Measurements from ENCODE around the gene DHX30.

DHX30 gene

GRCh38 chr3:47766186-47766585 is 36.8 kb upstream of the DHX30 start:
- Mint-ChIP-seq H3K27me3 (ENCODE audit: low read depth) (no peaks in the 10 kb centered on the region), H3K36me3 (ENCODE audit: low read depth) (peaks cover 58% of the 10 kb centered on the region), H3K9me3 (no peaks in the 10 kb centered on the region), H3K4me3 (no peak overlapping the region), H3K4me1 (peaks cover 5% of the 10 kb centered on the region), H3K27ac (peak overlapping the region in 1 of 3 experiments; percentile 23)
- TF ChIP-seq, protein P1, sequence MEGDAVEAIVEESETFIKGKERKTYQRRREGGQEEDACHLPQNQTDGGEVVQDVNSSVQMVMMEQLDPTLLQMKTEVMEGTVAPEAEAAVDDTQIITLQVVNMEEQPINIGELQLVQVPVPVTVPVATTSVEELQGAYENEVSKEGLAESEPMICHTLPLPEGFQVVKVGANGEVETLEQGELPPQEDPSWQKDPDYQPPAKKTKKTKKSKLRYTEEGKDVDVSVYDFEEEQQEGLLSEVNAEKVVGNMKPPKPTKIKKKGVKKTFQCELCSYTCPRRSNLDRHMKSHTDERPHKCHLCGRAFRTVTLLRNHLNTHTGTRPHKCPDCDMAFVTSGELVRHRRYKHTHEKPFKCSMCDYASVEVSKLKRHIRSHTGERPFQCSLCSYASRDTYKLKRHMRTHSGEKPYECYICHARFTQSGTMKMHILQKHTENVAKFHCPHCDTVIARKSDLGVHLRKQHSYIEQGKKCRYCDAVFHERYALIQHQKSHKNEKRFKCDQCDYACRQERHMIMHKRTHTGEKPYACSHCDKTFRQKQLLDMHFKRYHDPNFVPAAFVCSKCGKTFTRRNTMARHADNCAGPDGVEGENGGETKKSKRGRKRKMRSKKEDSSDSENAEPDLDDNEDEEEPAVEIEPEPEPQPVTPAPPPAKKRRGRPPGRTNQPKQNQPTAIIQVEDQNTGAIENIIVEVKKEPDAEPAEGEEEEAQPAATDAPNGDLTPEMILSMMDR (IDR thresholded peaks at IDR 0.05; ENCODE audit: unreplicated experiment in 3 of 3) = no peak

DNA sequence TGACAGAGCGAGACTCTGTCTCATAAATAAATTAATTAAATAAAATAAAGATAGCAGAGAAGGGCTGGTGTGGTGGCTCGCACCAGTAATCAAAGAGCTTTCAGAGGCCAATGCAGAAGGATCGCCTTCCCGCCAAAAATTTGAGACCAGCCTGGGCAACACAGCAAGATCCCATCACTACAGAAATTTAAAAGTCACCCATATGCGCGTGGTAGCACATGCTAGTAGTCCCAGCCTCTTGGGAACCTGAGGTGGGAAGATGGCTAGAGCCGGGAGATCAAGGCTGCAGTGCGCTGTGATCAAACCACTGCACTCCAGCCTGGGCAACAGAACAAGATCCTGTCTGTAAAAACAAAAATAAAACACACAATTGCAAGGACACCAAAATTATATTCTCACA is 30.9 kb upstream of the DHX30 start:
- TF ChIP-seq, protein P1 (IDR thresholded peaks at IDR 0.05; ENCODE audit: unreplicated experiment in 3 of 3) = no peak
- no peak overlapping the region for H3K4me3 Mint-ChIP-seq
- no peaks in the 10 kb centered on the region for H3K9me3 Mint-ChIP-seq

DNA sequence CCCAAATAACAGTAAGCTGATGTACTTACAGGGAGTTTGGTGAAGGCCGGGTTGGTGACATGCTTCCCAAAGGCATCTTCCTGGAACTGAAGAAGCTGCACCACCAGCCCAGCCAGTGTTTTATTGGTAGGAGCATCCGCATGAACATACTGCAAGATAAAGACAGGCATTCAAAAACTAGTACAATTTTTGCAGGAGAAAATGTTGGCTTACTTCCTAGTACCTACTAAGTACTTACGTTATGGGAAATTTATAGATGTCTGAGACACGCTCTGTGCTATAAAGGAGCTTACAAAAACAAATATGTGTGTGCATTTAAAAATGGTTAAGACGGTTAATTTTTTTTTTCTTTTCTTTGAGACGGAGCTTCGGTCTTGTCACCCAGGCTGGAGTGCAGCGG is 30.1 kb upstream of the DHX30 start:
- Mint-ChIP-seq H3K27ac (peak overlapping the region in 1 of 3 experiments; percentile 72), H3K36me3 (ENCODE audit: low read depth) (peaks cover 57% of the 10 kb centered on the region), H3K4me3 (peak overlapping the region in 1 of 3 experiments; percentile 6), H3K9me3 (no peaks in the 10 kb centered on the region), H3K4me1 (peaks cover 11% of the 10 kb centered on the region), H3K27me3 (ENCODE audit: low read depth) (no peaks in the 10 kb centered on the region)
- TF ChIP-seq, protein P1 (IDR thresholded peaks at IDR 0.05; ENCODE audit: unreplicated experiment in 3 of 3) = no peak

More for the DNA sequence above, 30.9 kb upstream of the DHX30 start:
- H3K4me1 Mint-ChIP-seq = peaks cover 11% of the 10 kb centered on the region
- H3K27me3 Mint-ChIP-seq (ENCODE audit: low read depth) = no peaks in the 10 kb centered on the region
- peaks cover 58% of the 10 kb centered on the region for H3K36me3 Mint-ChIP-seq (ENCODE audit: low read depth)
- H3K27ac Mint-ChIP-seq = no peak overlapping the region

DNA sequence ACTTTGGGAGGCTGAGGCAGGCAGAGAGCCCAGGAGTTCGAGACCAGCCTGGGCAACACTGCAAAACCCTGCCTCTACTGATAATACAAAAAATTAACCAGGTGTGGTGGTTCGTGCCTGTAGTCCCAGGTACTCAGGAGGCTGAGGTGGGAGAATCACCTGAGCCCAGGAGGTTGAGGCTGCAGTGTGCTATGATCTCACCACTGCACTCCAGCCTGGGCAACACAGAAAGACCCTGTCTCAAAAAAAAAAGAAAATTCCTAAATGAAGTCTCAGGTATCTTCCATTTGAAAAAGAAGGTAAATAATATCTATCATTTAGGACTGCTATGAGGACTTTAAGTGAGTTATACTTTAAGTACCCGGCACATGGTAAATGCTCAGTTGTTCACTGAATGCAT is 24.2 kb upstream of the DHX30 start:
- H3K9me3 Mint-ChIP-seq = no peaks in the 10 kb centered on the region
- H3K27ac Mint-ChIP-seq = no peak overlapping the region
- H3K27me3 Mint-ChIP-seq (ENCODE audit: low read depth) = no peaks in the 10 kb centered on the region
- peak overlapping the region in 1 of 3 experiments; percentile 96 for H3K4me3 Mint-ChIP-seq
- H3K36me3 Mint-ChIP-seq (ENCODE audit: low read depth) = peaks cover 14% of the 10 kb centered on the region
- H3K4me1 Mint-ChIP-seq = peaks cover 23% of the 10 kb centered on the region
- TF ChIP-seq, protein P1 (IDR thresholded peaks at IDR 0.05; ENCODE audit: unreplicated experiment in 3 of 3) = no peak

- peaks cover 17% of the 10 kb centered on the region for H3K4me1 Mint-ChIP-seq
- H3K27me3 Mint-ChIP-seq (ENCODE audit: low read depth) = no peaks in the 10 kb centered on the region
- H3K4me3 Mint-ChIP-seq = peak overlapping the region; percentile 96 to 99 (median 97)
- TF ChIP-seq, protein P1 (IDR thresholded peaks at IDR 0.05; ENCODE audit: unreplicated experiment in 3 of 3) = no peak
- H3K36me3 Mint-ChIP-seq (ENCODE audit: low read depth) = peaks cover 4% of the 10 kb centered on the region
- H3K27ac Mint-ChIP-seq = peak overlapping the region; percentile 94 to 99 (median 98)
- no peaks in the 10 kb centered on the region for H3K9me3 Mint-ChIP-seq
Measured at GRCh38 chr3:47780741-47781684, 21.9 kb upstream of the DHX30 start.
